H1 (cell line): ENCODE data around the gene CHD2.

Source experiments
- EZH2 ChIP-seq: fragments of 200-600 bp; sonication (generic); IDR thresholded peaks from 2 replicates; pipeline ENCODE4 v1.7.1; 2012; ENCODE audit warnings: low read depth, mild to moderate bottlenecking, moderate library complexity, low read length, inconsistent platforms; ENCODE audit not compliant: severe bottlenecking
- MAFK ChIP-seq: IDR thresholded peaks from 2 replicates; pipeline ENCODE4 v1.6.1; 2012; ENCODE audit warnings: low read depth, mild to moderate bottlenecking, improper control_type of control experiment, low read length
- POLR2A ChIP-seq, 2 experiments: IDR thresholded peaks; 1 replicate in 1 of 2; 2 replicates in 1 of 2; pipeline ENCODE4 v1.6.1; 2011; ENCODE audit warnings: low read depth in 2 of 2, low read length in 2 of 2, mild to moderate bottlenecking in 2 of 2; ENCODE audit errors: control extremely low read depth in 1 of 2
- RAD21 ChIP-seq, 2 experiments: IDR thresholded peaks in 1 of 2; conservative IDR thresholded peaks in 1 of 2; 2 replicates each; pipeline ENCODE4 v1.6.1; 2011; ENCODE audit warnings: low read depth in 2 of 2, low read length in 2 of 2, improper control_type of control experiment in 1 of 2, inconsistent platforms in 1 of 2, mild to moderate bottlenecking in 1 of 2, moderate library complexity in 1 of 2
- SIRT6 ChIP-seq: IDR thresholded peaks from one replicate; pipeline ENCODE4 v1.7.1; 2012; ENCODE audit warnings: low read length, inconsistent platforms
- SP4 ChIP-seq: IDR thresholded peaks from 2 replicates; pipeline ENCODE4 v1.6.1; 2012; ENCODE audit warnings: low read length, inconsistent platforms
- TAF1 ChIP-seq: IDR thresholded peaks from 2 replicates; pipeline ENCODE4 v1.6.1; 2011; ENCODE audit warnings: mild to moderate bottlenecking, low read depth, low read length
- TBP ChIP-seq: IDR thresholded peaks from 2 replicates; pipeline ENCODE4 v1.6.1; 2011; ENCODE audit warnings: low read depth, low read length, improper control_type of control experiment
- TF ChIP-seq, protein P1 (sequence below), 3 experiments: IDR thresholded peaks; 1 replicate in 2 of 3; 2 replicates in 1 of 3; pipeline versions ENCODE4 v1.5.1 to v1.6.1; 2011; ENCODE audit warnings: low read length in 3 of 3, mild to moderate bottlenecking in 3 of 3, inconsistent platforms in 2 of 3, low read depth in 1 of 3, moderate library complexity in 1 of 3; ENCODE audit not compliant: insufficient read depth in 1 of 3; ENCODE audit errors: control extremely low read depth in 1 of 3
- TF ChIP-seq, protein P2 (sequence below): IDR thresholded peaks from 2 replicates; pipeline ENCODE4 v1.6.1; 2011; ENCODE audit warnings: low read length, improper control_type of control experiment

DNA sequence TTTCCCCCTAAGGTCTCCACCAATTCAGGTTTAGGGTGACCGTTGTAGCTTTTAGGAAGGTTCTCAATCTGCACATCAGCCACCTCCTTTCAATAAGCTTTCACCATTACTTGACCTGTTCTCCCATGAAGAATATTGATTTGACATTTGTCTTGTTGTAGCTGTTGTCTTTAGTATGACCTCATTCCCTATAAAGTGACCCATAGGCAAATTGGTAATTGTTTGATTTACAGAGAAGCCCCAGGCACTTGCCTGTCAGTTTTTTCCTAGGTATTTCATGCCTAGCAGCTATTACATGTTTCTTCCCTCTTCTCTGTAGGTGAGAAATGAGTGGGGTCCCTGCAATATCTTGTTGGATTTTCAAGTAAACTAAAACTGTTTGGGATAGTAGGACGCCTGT, 36.0 kb downstream of the CHD2 start:
- no peak for TF ChIP-seq POLR2A (IDR thresholded peaks at IDR 0.05; ENCODE audit: control extremely low read depth in 1 of 2, low read depth in 2 of 2, low read length in 2 of 2)
- no peak for TF ChIP-seq SP4
- TF ChIP-seq EZH2: no peak
- TF ChIP-seq, protein P1, sequence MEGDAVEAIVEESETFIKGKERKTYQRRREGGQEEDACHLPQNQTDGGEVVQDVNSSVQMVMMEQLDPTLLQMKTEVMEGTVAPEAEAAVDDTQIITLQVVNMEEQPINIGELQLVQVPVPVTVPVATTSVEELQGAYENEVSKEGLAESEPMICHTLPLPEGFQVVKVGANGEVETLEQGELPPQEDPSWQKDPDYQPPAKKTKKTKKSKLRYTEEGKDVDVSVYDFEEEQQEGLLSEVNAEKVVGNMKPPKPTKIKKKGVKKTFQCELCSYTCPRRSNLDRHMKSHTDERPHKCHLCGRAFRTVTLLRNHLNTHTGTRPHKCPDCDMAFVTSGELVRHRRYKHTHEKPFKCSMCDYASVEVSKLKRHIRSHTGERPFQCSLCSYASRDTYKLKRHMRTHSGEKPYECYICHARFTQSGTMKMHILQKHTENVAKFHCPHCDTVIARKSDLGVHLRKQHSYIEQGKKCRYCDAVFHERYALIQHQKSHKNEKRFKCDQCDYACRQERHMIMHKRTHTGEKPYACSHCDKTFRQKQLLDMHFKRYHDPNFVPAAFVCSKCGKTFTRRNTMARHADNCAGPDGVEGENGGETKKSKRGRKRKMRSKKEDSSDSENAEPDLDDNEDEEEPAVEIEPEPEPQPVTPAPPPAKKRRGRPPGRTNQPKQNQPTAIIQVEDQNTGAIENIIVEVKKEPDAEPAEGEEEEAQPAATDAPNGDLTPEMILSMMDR (IDR thresholded peaks at IDR 0.05; ENCODE audit: control extremely low read depth in 1 of 3, insufficient read depth in 1 of 3, low read depth in 1 of 3, low read length in 3 of 3): no peak
- TF ChIP-seq, protein P2, sequence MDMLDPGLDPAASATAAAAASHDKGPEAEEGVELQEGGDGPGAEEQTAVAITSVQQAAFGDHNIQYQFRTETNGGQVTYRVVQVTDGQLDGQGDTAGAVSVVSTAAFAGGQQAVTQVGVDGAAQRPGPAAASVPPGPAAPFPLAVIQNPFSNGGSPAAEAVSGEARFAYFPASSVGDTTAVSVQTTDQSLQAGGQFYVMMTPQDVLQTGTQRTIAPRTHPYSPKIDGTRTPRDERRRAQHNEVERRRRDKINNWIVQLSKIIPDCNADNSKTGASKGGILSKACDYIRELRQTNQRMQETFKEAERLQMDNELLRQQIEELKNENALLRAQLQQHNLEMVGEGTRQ: no peak
- TF ChIP-seq MAFK: no peak
- TF ChIP-seq SIRT6: no peak
- no peak for TF ChIP-seq TAF1
- no peak for TF ChIP-seq TBP
- TF ChIP-seq RAD21 (IDR thresholded peaks at IDR 0.05 in 1 of 2, conservative IDR thresholded peaks at IDR 0.05 in 1 of 2; ENCODE audit: low read depth in 2 of 2, low read length in 2 of 2): no peak
